A549 (cell line): ENCODE measurements around the gene SF3A1. TPM values are rescaled to one million over a fixed set of nuclear protein-coding genes. Genes with fewer than 3 reads are reported as not detected.

Experiments
- ATAC-seq, 2 experiments: fragments of 200-7000 bp in 1 of 2; fragments of >200 bp in 1 of 2; cut with Nextera tagmentation in 1 of 2; cut with Tn5 transposase in 1 of 2; 3 replicates each; pipeline versions ENCODE4 v1.8.0 to v1.9.1; 2018 to 2020; ENCODE audit warnings: mild to moderate bottlenecking in 1 of 2, moderate library complexity in 1 of 2
- CTCF ChIA-PET: fragments of 300-600 bp; sonication (Branson Sonifier 250); formaldehyde crosslinking; extraction: SDS; loops from one replicate; lab custom pipeline; 2021; ENCODE audit warnings: antibody characterized with exemption, inconsistent platforms; lab: Yijun Ruan, JAX
- POLR2A ChIA-PET: fragments of 350-600 bp; formaldehyde crosslinking; extraction: SDS; loops from one replicate; lab custom pipeline; 2021; ENCODE audit warnings: antibody characterized with exemption, inconsistent platforms; lab: Yijun Ruan, JAX
- DNase-seq, 2 experiments: peaks; one replicate each; pipeline versions ENCODE4 v3.0.0 to v3.0.0-alpha.2; 2011 to 2016; ENCODE audit warnings: low read depth in 1 of 2, low spot score in 1 of 2
- FAIRE-seq: peaks from 2 replicates; lab custom pipeline; 2011; peaks lifted over from hg19 to GRCh38; lab: Jason Lieb, UNC
- H3K27ac ChIP-seq, 2 experiments: fragments of >200 bp; sonication (Bioruptor Twin); formaldehyde crosslinking; 3 replicates each; pipeline ENCODE4 v1.5.1; 2016 to 2017
- H3K4me1 ChIP-seq: fragments of >200 bp; sonication (Bioruptor Twin); formaldehyde crosslinking; 3 replicates; pipeline ENCODE4 v1.6.1; 2016
- H3K4me2 ChIP-seq: fragments of >200 bp; sonication (Bioruptor Twin); formaldehyde crosslinking; 3 replicates; pipeline ENCODE4 v1.6.1; 2016
- H3K4me3 ChIP-seq: fragments of >200 bp; sonication (Bioruptor Twin); formaldehyde crosslinking; 3 replicates; pipeline ENCODE4 v1.5.1; 2016
- H3K9me3 ChIP-seq: fragments of >200 bp; sonication (Bioruptor Twin); formaldehyde crosslinking; 3 replicates; pipeline ENCODE4 v1.6.1; 2016
- ATOH8 ChIP-seq: fragments of 250-450 bp; sonication (Bioruptor Pico); IDR thresholded peaks from 2 replicates; pipeline ENCODE4 v1.5.0; 2020; ENCODE audit warnings: low read depth, mild to moderate bottlenecking, moderate library complexity
- BCL3 ChIP-seq: fragments of >200 bp; sonication (Bioruptor Twin); formaldehyde crosslinking; IDR thresholded peaks from 3 replicates; pipeline ENCODE4 v1.6.1; 2016
- CBX2 ChIP-seq: fragments of 200-600 bp; sonication (generic); IDR thresholded peaks from 2 replicates; pipeline ENCODE4 v1.6.1; 2016; ENCODE audit warnings: low read depth, mild to moderate bottlenecking, borderline replicate concordance
- CEBPB ChIP-seq, 2 experiments: fragments of >200 bp in 1 of 2; sonication (Bioruptor Twin) in 1 of 2; formaldehyde crosslinking in 1 of 2; IDR thresholded peaks; 2 replicates each; pipeline ENCODE4 v1.6.1; 2012 to 2016
- CHD4 ChIP-seq: fragments of 200-600 bp; sonication (generic); IDR thresholded peaks from 2 replicates; pipeline ENCODE4 v1.6.1; 2016; ENCODE audit warnings: antibody characterized with exemption, mild to moderate bottlenecking, borderline replicate concordance
- EHF ChIP-seq: fragments of 250-450 bp; sonication (Bioruptor Pico); IDR thresholded peaks from 2 replicates; pipeline ENCODE4 v1.5.0; 2020; ENCODE audit warnings: mild to moderate bottlenecking
- EP300 ChIP-seq, 2 experiments: fragments of >200 bp; sonication (Bioruptor Twin); formaldehyde crosslinking; IDR thresholded peaks; 2 replicates in 1 of 2; 3 replicates in 1 of 2; pipeline ENCODE4 v1.6.1; 2016 to 2017
- FOXS1 ChIP-seq: fragments of 250-450 bp; sonication (Bioruptor Pico); IDR thresholded peaks from 2 replicates; pipeline ENCODE4 v1.5.0; 2020; ENCODE audit warnings: mild to moderate bottlenecking, moderate library complexity
- KDM5A ChIP-seq: fragments of 200-600 bp; sonication (generic); IDR thresholded peaks from 2 replicates; pipeline ENCODE4 v1.6.1; 2016; ENCODE audit warnings: antibody characterized with exemption, mild to moderate bottlenecking
- MAX ChIP-seq: IDR thresholded peaks from 2 replicates; pipeline ENCODE4 v1.6.1; 2012
- RAD21 ChIP-seq, 2 experiments: fragments of >200 bp in 1 of 2; sonication (Bioruptor Twin) in 1 of 2; formaldehyde crosslinking in 1 of 2; IDR thresholded peaks in 1 of 2; conservative IDR thresholded peaks in 1 of 2; 2 replicates in 1 of 2; 3 replicates in 1 of 2; pipeline ENCODE4 v1.6.1; 2012 to 2018; ENCODE audit warnings: inconsistent platforms in 1 of 2
- REST ChIP-seq: fragments of 200-600 bp; sonication (generic); IDR thresholded peaks from 2 replicates; pipeline ENCODE4 v1.6.1; 2016; ENCODE audit warnings: antibody characterized with exemption, mild to moderate bottlenecking, moderate library complexity
- SMC3 ChIP-seq: fragments of >200 bp; sonication (Bioruptor Twin); formaldehyde crosslinking; IDR thresholded peaks from 3 replicates; pipeline ENCODE4 v1.6.1; 2018; ENCODE audit warnings: inconsistent platforms
- USF2 ChIP-seq: fragments of 450-650 bp; IDR thresholded peaks from 2 replicates; pipeline ENCODE4 v1.6.1; 2014; ENCODE audit warnings: antibody characterized with exemption
- ZNF302 ChIP-seq: fragments of 250-450 bp; sonication (Bioruptor Pico); IDR thresholded peaks from 2 replicates; pipeline ENCODE4 v1.9.0; 2021; ENCODE audit warnings: inconsistent platforms, mild to moderate bottlenecking, moderate library complexity
- WGBS: methylation state at CpG from one replicate; pipeline ENCODE4 v1.1.6; 2017; ENCODE audit errors: missing lambda C conversion rate; 5-methylcytosine and 5-hydroxymethylcytosine counted together
- polyA plus RNA-seq, 4 experiments: library from polyadenylated mRNA; depleted of rRNA in 3 of 4; stranded (reverse); fragments of >200 nt; fragmentation: RNase III in 1 of 4; extraction: RNeasy Plus Mini Kit Qiagen cat#74134 plus additional on column Dnase treatment in 1 of 4; gene quantifications; 2 replicates in 3 of 4; 3 replicates in 1 of 4; pipeline ENCODE4 v1.2.3, GENCODE V29; 2011 to 2017

The SF3A1 gene
- polyA plus RNA-seq, 2 of the 4 experiments (the other 2 are of a cell fraction), result 47.0 to 57.9 TPM

- Histone ChIP-seq H3K27ac (no peak overlapping the region), H3K4me2 (no peak overlapping the region), H3K4me3 (no peak overlapping the region)
- DNase-seq, result no peak
- TF ChIP-seq CHD4, result no peak
- TF ChIP-seq FOXS1, result no peak
- TF ChIP-seq, all 56 proteins: peak for 0
- no peaks in the 10 kb centered on the region for H3K9me3 ChIP-seq
- 91% methylated on average over 19 of the region's 33 CpGs for WGBS
- ChIA-PET CTCF (interaction anchor here (1.6 kb wide), 1 partner anchor 86 kb away, joined by 4 read pairs; no protein-coding TSS in a partner anchor), POLR2A (no interaction called here)
- no peaks in the 10 kb centered on the region for H3K4me1 ChIP-seq
- peak; percentile 5 to 20; a peak in 2 of 6 replicates for ATAC-seq
- no peak for FAIRE-seq
Observed at GRCh38 chr22:30373331-30374325, 16.9 kb upstream of the SF3A1 start.

- H3K4me2 ChIP-seq, result no peak overlapping the region
- TF ChIP-seq REST (no peak), ZNF302 (CRISPR knock-in tag) (no peak), ATOH8 (no peak), EHF (CRISPR knock-in tag) (no peak), CBX2 (no peak), BCL3 (no peak), FOXS1 (no peak), MAX (no peak), RAD21 (conservative IDR thresholded peaks at IDR 0.05 in 1 of 2, IDR thresholded peaks at IDR 0.05 in 1 of 2) (no peak), SMC3 (no peak), EP300 (IDR thresholded peaks at IDR 0.05) (no peak), USF2 (no peak), KDM5A (no peak), CEBPB (IDR thresholded peaks at IDR 0.05) (no peak)
- no peak for FAIRE-seq
- no peaks in the 10 kb centered on the region for H3K9me3 ChIP-seq
- no peaks in the 10 kb centered on the region for H3K4me1 ChIP-seq
- 81% methylated on average over 7 of the region's 8 CpGs for WGBS
- ATAC-seq, result no peak
- H3K4me3 ChIP-seq, result no peak overlapping the region
- ChIA-PET POLR2A (no interaction called here), CTCF (interaction anchor here (1.2 to 1.6 kb wide), 2 partner anchors 15 to 85 kb away, joined by 3 to 4 read pairs; partner anchors contain the start of gene RNF215)
- no peak for DNase-seq
- H3K27ac ChIP-seq, result no peak overlapping the region
Observed at GRCh38 chr22:30372915-30373314, 16.2 kb upstream of the SF3A1 start.
